Activated CD8-positive, alpha-beta memory T cell treated with anti-CD3 and anti-CD28 coated beads, Interleukin-2, amount 10 ng/mL, durations not matched to agents 7 days and 5 days (primary cell): ENCODE results near the gene TASP1. TPM values are rescaled to one million over a fixed set of nuclear protein-coding genes. Genes with fewer than 3 reads are reported as not detected.
"Not testable (repeated sequence)": the region's sequence is repeated elsewhere in the genome, so short reads cannot be mapped to it uniquely, and the experiment has no call there.

Experiments
- ATAC-seq: fragments of 150-1000 bp; cut with Tn5 transposase; one replicate; pipeline ENCODE4 v1.10.0; 2021; ENCODE audit warnings: moderate library complexity
- CTCF ChIA-PET: fragments of 350-600 bp; sonication (Branson Sonifier 250); formaldehyde crosslinking; loops from one replicate; lab custom pipeline; 2021; ENCODE audit warnings: antibody characterized with exemption; lab: Charles Lee
- DNase-seq: peaks from one replicate; pipeline ENCODE4 v3.0.0-alpha.2; 2020
- H3K27ac Mint-ChIP-seq: one replicate; pipeline ENCODE4 v1.8.0; 2021; ENCODE audit warnings: mild to moderate bottlenecking, mixed read lengths
- H3K27me3 Mint-ChIP-seq: one replicate; pipeline ENCODE4 v1.8.0; 2021; ENCODE audit warnings: mixed read lengths
- H3K36me3 Mint-ChIP-seq: one replicate; pipeline ENCODE4 v1.8.0; 2021; ENCODE audit warnings: mild to moderate bottlenecking, mixed read lengths
- H3K4me1 Mint-ChIP-seq: one replicate; pipeline ENCODE4 v1.8.0; 2021; ENCODE audit warnings: mixed read lengths
- H3K4me3 Mint-ChIP-seq: one replicate; pipeline ENCODE4 v1.8.0; 2021; ENCODE audit warnings: mild to moderate bottlenecking, moderate library complexity, mixed read lengths
- H3K9me3 Mint-ChIP-seq: one replicate; pipeline ENCODE4 v1.8.0; 2022; ENCODE audit warnings: low read depth, mixed read lengths
- total RNA-seq, 2 experiments: library from RNA; stranded (reverse); gene quantifications; one replicate each; pipeline ENCODE4 v1.2.3, GENCODE V29; 2021

The TASP1 gene
- total RNA-seq, 2 experiments from 2014 or later, result 10.3 to 11.7 TPM

DNA sequence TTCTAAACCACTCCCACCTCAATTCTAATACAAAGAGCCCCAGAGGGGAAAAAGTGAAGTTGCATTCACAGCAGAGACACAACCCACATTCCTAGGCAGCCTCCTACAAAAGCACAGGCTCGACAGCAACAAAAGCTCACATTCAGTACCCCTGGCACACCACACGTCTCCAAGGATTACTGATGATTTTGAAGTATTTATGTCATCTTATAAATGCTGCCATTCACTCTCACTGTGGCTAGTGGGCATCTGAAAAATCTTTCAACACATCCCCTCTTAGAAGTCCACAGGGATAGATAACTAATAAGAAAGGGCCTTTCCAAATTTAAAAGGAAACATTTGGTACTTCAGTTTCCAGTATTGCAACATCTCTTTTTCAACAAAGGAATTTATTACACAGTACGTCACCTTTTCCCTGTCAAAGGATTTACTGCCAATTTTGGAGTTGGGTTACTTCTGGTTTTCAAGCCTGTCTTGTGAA lies 146.7 kb downstream of the TASP1 start:
- Mint-ChIP-seq H3K4me1 (no peaks in the 10 kb centered on the region), H3K36me3 (peaks cover 2% of the 10 kb centered on the region)

GRCh38 chr20:13487202-13487601 lies 151.5 kb downstream of the TASP1 start:
- H3K27me3 Mint-ChIP-seq, result no peaks in the 10 kb centered on the region
- peaks cover 14% of the 10 kb centered on the region for H3K36me3 Mint-ChIP-seq
- no peaks in the 10 kb centered on the region for H3K9me3 Mint-ChIP-seq
- no peak for ATAC-seq
- DNase-seq, result no peak
- peaks cover 5% of the 10 kb centered on the region for H3K4me1 Mint-ChIP-seq
- no peak overlapping the region for H3K4me3 Mint-ChIP-seq
- H3K27ac Mint-ChIP-seq, result no peak overlapping the region
- CTCF ChIA-PET, result no interaction called here

More for the DNA sequence above, 146.7 kb downstream of the TASP1 start:
- ATAC-seq (no peak), DNase-seq (no peak)
- Mint-ChIP-seq H3K27ac (no peak overlapping the region), H3K27me3 (no peaks in the 10 kb centered on the region), H3K9me3 (no peaks in the 10 kb centered on the region), H3K4me3 (no peak overlapping the region)
- CTCF ChIA-PET, result no interaction called here

DNA sequence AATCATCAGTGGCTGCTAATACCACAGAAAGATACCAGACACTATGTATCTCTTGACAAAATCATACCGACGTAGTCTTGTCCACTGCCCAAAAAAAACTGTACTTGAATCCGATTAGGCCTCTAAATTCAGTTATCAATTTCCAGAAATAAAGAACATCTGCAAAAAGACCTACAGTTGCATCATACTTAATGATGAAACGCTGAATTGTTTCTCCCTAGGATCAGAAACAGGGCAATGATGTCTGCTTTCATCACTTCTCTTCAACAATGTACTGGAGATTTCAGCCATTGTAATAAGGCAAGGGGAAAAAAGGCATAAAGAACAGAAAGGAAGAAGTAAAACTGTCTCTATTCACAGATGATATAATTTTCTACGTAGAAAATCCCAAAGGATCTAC lies 152.0 kb downstream of the TASP1 start:
- Mint-ChIP-seq H3K27me3 (no peaks in the 10 kb centered on the region), H3K27ac (no peak overlapping the region), H3K4me1 (peaks cover 5% of the 10 kb centered on the region), H3K36me3 (peaks cover 20% of the 10 kb centered on the region), H3K4me3 (no peak overlapping the region), H3K9me3 (no peaks in the 10 kb centered on the region)
- DNase-seq (no peak), ATAC-seq (no peak)
- CTCF ChIA-PET, result no interaction called here

DNA sequence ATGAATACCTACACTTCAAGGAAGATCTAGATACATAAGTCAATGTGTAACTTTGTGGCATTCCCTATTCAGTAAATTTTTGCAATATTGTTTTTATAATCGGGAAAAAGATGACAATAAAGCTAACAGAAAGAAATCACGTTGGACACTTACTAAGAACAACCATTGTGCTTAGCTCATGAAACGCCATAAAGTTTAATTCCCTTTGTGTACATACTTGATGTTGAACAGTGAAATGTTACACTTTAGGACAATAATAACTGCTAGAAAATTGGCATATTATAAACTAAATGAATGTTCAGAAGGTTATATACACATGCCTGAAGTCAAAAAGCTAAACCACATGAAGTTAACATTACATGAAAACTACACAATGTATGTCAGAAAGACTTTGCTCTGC lies 153.2 kb downstream of the TASP1 start:
- H3K27ac Mint-ChIP-seq, result no peak overlapping the region

GRCh38 chr20:13485019-13485418 lies 153.7 kb downstream of the TASP1 start:
- H3K4me3 Mint-ChIP-seq, CTCF ChIA-PET, H3K4me1 Mint-ChIP-seq, H3K27me3 Mint-ChIP-seq, H3K9me3 Mint-ChIP-seq, H3K27ac Mint-ChIP-seq, ATAC-seq, DNase-seq: not testable (repeated sequence)
- peaks cover 28% of the 10 kb centered on the region for H3K36me3 Mint-ChIP-seq

More for the DNA sequence above, 153.2 kb downstream of the TASP1 start:
- no peaks in the 10 kb centered on the region for H3K27me3 Mint-ChIP-seq
- peaks cover 5% of the 10 kb centered on the region for H3K4me1 Mint-ChIP-seq
- ATAC-seq (no peak), DNase-seq (no peak)
- CTCF ChIA-PET, result no interaction called here
- H3K4me3 Mint-ChIP-seq, result no peak overlapping the region
- H3K9me3 Mint-ChIP-seq, result no peaks in the 10 kb centered on the region
- peaks cover 28% of the 10 kb centered on the region for H3K36me3 Mint-ChIP-seq

DNA sequence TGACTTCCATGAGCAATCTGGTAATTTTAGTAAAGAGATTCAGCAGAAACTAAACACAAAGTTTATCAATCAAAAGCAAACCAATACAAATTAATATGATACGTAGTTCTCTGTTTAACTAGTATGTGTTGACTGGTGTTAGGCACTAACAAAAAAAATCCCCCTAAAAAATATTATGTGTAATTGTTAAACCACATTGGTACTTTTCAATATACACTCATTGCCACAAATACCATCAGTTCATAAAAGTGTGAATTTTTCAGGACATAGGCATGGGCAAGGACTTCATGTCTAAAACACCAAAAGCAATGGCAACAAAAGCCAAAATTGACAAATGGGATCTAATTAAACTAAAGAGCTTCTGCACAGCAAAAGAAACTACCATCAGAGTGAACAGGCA lies 155.3 kb downstream of the TASP1 start:
- DNase-seq, CTCF ChIA-PET, H3K4me1 Mint-ChIP-seq, H3K9me3 Mint-ChIP-seq, ATAC-seq, H3K27me3 Mint-ChIP-seq, H3K4me3 Mint-ChIP-seq, H3K27ac Mint-ChIP-seq: not testable (repeated sequence)
- peaks cover 29% of the 10 kb centered on the region for H3K36me3 Mint-ChIP-seq

- Mint-ChIP-seq H3K27ac (no peak overlapping the region), H3K9me3 (peaks cover 2% of the 10 kb centered on the region), H3K27me3 (no peaks in the 10 kb centered on the region), H3K36me3 (peaks cover 27% of the 10 kb centered on the region), H3K4me3 (no peak overlapping the region), H3K4me1 (no peaks in the 10 kb centered on the region)
- CTCF ChIA-PET, result no interaction called here
- DNase-seq (no peak), ATAC-seq (no peak)
Observed at GRCh38 chr20:13478366-13478765, 160.4 kb downstream of the TASP1 start.

DNA sequence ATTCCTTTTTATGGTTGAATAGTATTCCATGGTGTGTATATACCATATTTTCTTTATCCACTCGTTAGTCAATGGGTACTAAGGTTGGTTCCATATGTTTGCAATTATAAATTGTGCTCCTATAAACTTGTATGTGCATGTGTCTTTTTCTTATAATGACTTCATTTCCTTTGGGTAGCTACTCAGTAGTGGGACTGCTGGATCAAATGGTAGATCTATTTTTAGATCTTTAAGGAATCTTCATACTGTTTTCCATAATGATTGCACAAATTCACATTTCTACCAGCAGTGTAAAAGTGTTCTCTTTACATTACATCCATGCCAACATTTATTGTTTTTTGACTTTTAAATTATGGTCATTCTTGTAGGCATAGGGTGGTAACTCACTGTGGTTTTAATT lies 164.3 kb downstream of the TASP1 start:
- H3K36me3 Mint-ChIP-seq, result peaks cover 7% of the 10 kb centered on the region
- no peak for DNase-seq
- H3K27me3 Mint-ChIP-seq, result no peaks in the 10 kb centered on the region
- no peak overlapping the region for H3K4me3 Mint-ChIP-seq
- H3K4me1 Mint-ChIP-seq, result no peaks in the 10 kb centered on the region
- no peak overlapping the region for H3K27ac Mint-ChIP-seq
- no peak for ATAC-seq
- H3K9me3 Mint-ChIP-seq, result peaks cover 4% of the 10 kb centered on the region
- CTCF ChIA-PET, result no interaction called here

DNA sequence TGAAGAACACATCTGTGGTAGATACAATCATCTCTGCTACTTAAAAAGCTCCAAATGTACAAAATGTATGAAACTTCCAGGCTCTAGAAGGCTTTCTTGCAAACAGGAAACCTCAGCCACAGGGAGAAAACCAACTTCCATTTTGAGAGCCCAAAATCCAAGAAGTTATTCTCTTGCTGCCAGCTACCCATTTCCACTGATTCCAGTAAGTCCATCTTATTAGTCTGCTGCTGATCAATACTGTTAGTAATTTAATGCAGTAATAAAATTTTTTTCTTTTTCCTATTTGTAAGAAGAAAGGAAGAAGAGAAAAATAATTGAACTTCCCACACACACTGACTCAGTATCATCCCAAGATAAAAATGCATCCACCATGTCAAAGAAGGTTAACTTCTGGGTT lies 169.5 kb downstream of the TASP1 start:
- Mint-ChIP-seq H3K4me1 (no peaks in the 10 kb centered on the region), H3K27me3 (no peaks in the 10 kb centered on the region), H3K27ac (no peak overlapping the region), H3K4me3 (no peak overlapping the region), H3K36me3 (peaks cover 10% of the 10 kb centered on the region), H3K9me3 (peaks cover 4% of the 10 kb centered on the region)
- no peak for ATAC-seq
- CTCF ChIA-PET, result interaction anchor here (1.5 kb wide), 1 partner anchor 9 kb away, joined by 5 read pairs; no protein-coding TSS in a partner anchor
- DNase-seq, result no peak

DNA sequence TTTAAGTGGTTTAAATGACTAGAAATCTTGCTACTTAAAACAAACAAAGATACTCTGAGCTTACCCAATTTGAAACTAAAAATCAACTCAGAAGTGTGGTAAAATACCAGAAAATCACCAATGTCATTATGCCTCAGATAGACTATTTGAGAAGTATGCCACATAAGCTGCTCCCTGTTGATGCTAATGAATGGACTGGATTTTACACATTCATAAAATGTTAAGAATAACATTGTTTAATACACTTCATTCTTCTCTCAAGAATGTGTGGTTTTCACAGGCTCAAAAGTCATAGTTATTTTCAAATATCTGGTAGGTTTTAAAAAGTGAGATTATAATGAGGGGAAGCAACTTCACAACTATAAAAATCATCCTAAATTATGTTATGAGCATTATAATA lies 170.6 kb downstream of the TASP1 start:
- Mint-ChIP-seq H3K27ac (no peak overlapping the region), H3K9me3 (peaks cover 2% of the 10 kb centered on the region), H3K4me1 (no peaks in the 10 kb centered on the region), H3K36me3 (peaks cover 10% of the 10 kb centered on the region), H3K4me3 (no peak overlapping the region), H3K27me3 (no peaks in the 10 kb centered on the region)
- CTCF ChIA-PET, result no interaction called here
- DNase-seq (no peak), ATAC-seq (no peak)

- ATAC-seq, result no peak
- Mint-ChIP-seq H3K27me3 (no peaks in the 10 kb centered on the region), H3K4me1 (no peaks in the 10 kb centered on the region), H3K36me3 (peaks cover 7% of the 10 kb centered on the region), H3K27ac (no peak overlapping the region), H3K4me3 (no peak overlapping the region), H3K9me3 (no peaks in the 10 kb centered on the region)
- CTCF ChIA-PET, result no interaction called here
- no peak for DNase-seq
Observed at GRCh38 chr20:13464702-13465101, 174.0 kb downstream of the TASP1 start.

DNA sequence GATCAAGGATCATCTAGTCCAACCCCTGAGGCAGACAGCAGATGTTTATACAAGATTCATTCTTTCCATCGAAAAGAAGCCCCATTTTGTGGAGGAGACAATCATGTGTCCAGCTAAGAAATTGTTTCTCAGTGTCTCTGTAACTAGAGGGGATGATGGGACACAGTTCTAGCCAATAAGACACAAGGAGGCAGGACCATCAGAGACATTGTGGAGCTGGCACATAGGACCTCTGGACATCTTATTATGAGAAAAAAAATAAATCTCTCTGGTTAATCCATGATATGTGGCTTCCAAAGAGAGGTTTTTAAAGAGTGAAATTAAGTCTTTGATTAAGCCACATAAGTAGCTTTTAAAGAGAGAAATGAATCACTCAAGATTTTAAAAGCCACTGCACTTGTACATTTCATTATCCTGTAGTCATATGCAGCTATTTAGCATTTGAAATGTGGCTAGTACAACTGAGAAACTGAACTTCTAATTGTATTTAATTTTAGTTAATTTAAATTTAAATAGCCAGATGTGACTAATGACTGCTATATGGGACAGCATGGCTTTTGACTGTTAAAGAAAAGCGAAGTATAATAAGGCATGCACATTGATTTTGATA lies 176.8 kb downstream of the TASP1 start:
- no peak overlapping the region for H3K4me3 Mint-ChIP-seq
- no peaks in the 10 kb centered on the region for H3K4me1 Mint-ChIP-seq
- no peak for DNase-seq
- CTCF ChIA-PET, result interaction anchor here (1.7 kb wide), 1 partner anchor 85 kb away, joined by 9 read pairs; no protein-coding TSS in a partner anchor
- H3K27ac Mint-ChIP-seq, result no peak overlapping the region
- no peak for ATAC-seq
- no peaks in the 10 kb centered on the region for H3K27me3 Mint-ChIP-seq
- H3K36me3 Mint-ChIP-seq, result peaks cover 3% of the 10 kb centered on the region
- H3K9me3 Mint-ChIP-seq, result no peaks in the 10 kb centered on the region

DNA sequence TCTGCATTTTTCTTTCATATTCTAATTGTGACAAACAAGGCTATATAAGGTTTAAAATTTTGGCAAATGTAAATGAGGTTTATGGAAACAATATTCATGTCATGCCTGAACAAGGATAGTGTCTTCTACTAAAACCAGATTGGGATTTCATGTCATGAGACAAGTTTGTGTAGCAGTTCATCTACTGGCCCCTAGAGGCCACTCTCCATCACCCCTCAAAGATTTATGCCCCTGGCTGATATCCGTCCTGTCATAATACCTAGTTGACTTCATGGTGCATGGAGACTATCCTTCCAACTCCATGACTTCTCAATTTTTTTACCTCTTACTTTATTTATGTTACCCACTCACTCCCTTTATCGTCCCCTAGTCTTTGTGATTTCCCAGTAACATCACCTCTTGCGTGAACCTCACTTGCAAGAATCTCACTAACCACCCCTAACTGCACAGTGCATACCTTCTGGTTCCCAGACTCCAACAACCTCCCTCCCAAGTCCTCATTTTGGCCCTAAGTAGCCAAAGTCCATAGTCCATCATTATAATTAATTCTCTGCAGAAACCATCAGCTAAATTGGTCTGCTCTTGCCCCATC lies 179.8 kb downstream of the TASP1 start:
- DNase-seq, result no peak
- no peak overlapping the region for H3K4me3 Mint-ChIP-seq
- no peak for ATAC-seq

DNA sequence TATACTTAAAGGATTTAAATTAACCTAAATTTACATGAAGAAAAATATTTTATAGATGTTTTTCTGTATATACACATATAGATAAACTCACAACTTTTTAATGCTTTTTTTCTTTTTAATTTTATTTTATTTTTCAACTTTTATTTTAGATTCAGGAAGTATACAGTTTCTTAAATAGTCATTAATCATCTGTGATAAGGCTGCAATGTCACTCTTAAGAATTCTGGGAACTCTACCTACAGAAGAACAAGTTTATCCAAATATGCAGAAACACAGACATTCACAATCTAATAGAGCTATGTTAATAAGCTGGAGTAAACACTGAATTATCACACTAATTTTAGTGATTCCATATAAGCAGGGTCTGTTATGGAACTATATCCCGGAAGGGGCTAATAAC lies 181.2 kb downstream of the TASP1 start:
- ATAC-seq (no peak), DNase-seq (no peak)
- Mint-ChIP-seq H3K27me3 (no peaks in the 10 kb centered on the region), H3K4me3 (no peak overlapping the region), H3K27ac (no peak overlapping the region), H3K4me1 (no peaks in the 10 kb centered on the region), H3K36me3 (no peaks in the 10 kb centered on the region), H3K9me3 (peaks cover 4% of the 10 kb centered on the region)
- CTCF ChIA-PET, result no interaction called here

More for the DNA sequence above, 179.8 kb downstream of the TASP1 start:
- no peaks in the 10 kb centered on the region for H3K27me3 Mint-ChIP-seq
- H3K36me3 Mint-ChIP-seq, result no peaks in the 10 kb centered on the region
- no peak overlapping the region for H3K27ac Mint-ChIP-seq
- CTCF ChIA-PET, result interaction anchor here (1.0 to 1.6 kb wide), 3 partner anchors 11 to 88 kb away, joined by 4 to 6 read pairs (median 5); no protein-coding TSS in a partner anchor
- H3K9me3 Mint-ChIP-seq, result no peaks in the 10 kb centered on the region
- no peaks in the 10 kb centered on the region for H3K4me1 Mint-ChIP-seq
